Right cardiac atrium (tissue), 5 donors: Measurements from ENCODE around the gene RPA1. TPM values are rescaled to one million over a fixed set of nuclear protein-coding genes. Genes with fewer than 3 reads are reported as not detected.

Source experiments
- ATAC-seq, 2 donors: fragments of 200-7000 bp; cut with Tn5 transposase; one replicate each; pipeline versions ENCODE4 v1.8.0 to v1.9.1; 2020; ENCODE audit warnings: moderate library complexity in 2 of 2, mild to moderate bottlenecking in 1 of 2
- DNase-seq, 3 donors: peaks; one replicate each; pipeline ENCODE4 v3.0.0-alpha.2; 2020
- H3K27ac ChIP-seq: one replicate; pipeline ENCODE4 v1.5.1; 2013; ENCODE audit warnings: mild to moderate bottlenecking, low read length, control low read depth, moderate library complexity
- H3K27me3 ChIP-seq: one replicate; pipeline ENCODE4 v1.6.1; 2013; ENCODE audit not compliant: control insufficient read depth, insufficient read depth
- H3K4me1 ChIP-seq: one replicate; pipeline ENCODE4 v1.6.1; 2013; ENCODE audit warnings: low read length; ENCODE audit not compliant: control insufficient read depth, insufficient read depth
- H3K4me3 ChIP-seq: one replicate; pipeline ENCODE4 v1.5.1; 2013; ENCODE audit warnings: low read length, control low read depth
- H3K9me3 ChIP-seq: one replicate; pipeline ENCODE4 v1.6.1; 2013; ENCODE audit warnings: low read length; ENCODE audit not compliant: control insufficient read depth
- WGBS: extraction: QIAGEN DNeasy Blood & Tissue Kit; methylation state at CpG from one replicate; pipeline ENCODE4 v1.1.7; 2013; 5-methylcytosine and 5-hydroxymethylcytosine counted together
- intact Hi-C, 4 donors: fragments of 100-400 bp; cut with DNase I; formaldehyde crosslinking; loops; one replicate each; pipeline versions ENCODE4 v1.11.0 to v1.14.0; 2022 to 2023
- polyA plus RNA-seq: library from polyadenylated mRNA; stranded (reverse); fragments of 200-250 nt; gene quantifications from one replicate; pipeline ENCODE4 v1.2.3, GENCODE V29; 2013
- total RNA-seq, 4 donors: library from RNA; stranded (reverse); fragmentation: NEBNext Ultra II Directional; extraction: Animal tissue kit (Norgen Biotek cat#: 25700); gene quantifications; one replicate each; pipeline ENCODE4 v1.2.1, GENCODE V29; 2021
- donor health status: healthy with polysubstance abuse.
- donor health status: DM: no; HTN: yes; CAD: no.
- donor health status: DM: no; HTN: no; CAD: no.
- donor health status: DM: no; HTN: yes; CAD: no; lungs with severe emphysema.
- donor health status: DM: yes; HTN: yes; CAD: no.

RPA1 gene
- total and polyA plus RNA-seq, 5 donors = 28.0 to 103 (median 74.7) TPM

DNA sequence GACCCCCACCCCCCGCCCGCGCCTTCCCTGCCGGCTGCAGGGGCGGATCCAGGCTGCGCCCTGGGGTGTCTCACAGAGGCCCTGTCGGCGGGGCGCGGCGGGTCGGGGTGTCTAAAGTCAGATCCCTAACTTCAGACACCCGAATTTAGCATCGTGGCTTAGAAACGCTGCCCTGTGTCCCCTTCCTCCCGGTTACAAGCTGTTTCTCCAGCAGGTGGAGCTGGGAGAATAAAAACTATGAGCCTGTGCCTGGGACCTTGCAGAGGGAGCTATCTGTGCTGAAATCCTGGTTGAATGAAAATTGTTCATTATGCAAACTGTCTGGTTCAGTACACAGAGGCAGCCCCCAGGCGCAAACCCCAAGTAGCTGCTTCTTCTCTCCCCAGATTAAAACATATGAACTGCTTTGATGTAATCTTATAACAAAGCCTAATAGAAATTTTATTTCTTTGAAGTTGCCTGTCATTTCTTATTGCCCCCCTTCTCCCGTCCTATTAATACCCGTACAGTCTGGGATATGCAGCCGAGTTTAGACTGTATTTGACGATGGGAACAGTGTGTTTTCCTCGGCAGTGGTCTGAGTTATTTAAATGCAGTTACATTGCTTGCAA, 79.0 kb downstream of the RPA1 start:
- ATAC-seq (peak; percentile 81 to 85), DNase-seq (peak; percentile 52 to 79 (median 65))
- intact Hi-C loops = loop anchor here in 3 of 4 donors (2.0 kb wide), 2 partner anchors 118 to 120 kb away; no protein-coding TSS in a partner anchor
- Histone ChIP-seq H3K4me1 (peaks cover 5% of the 10 kb centered on the region), H3K27ac (no peak overlapping the region), H3K9me3 (no peaks in the 10 kb centered on the region), H3K27me3 (no peaks in the 10 kb centered on the region), H3K4me3 (peak overlapping the region; percentile 33)
- WGBS = 3% methylated on average over 22 of the region's 22 CpGs

DNA sequence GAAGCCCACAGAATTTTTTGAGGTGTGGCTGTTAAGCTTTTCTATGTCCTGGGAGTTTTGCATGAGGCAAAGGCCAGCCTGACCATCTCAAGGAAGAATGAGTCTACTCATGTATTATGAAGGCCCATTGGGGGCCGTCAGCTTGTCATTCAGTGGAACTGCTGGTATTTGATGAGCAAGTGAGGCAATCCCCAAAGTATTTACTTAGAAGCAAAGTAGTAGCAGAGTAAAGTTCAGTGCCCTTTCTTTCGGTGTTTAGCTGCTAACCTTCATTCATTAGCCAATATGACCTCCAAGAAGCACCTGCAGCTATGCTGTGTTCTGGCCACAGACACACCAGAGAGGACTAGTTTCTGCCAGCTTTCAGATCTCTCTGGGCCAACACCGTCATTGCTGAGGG, 80.2 kb downstream of the RPA1 start:
- no peaks in the 10 kb centered on the region for H3K27me3 ChIP-seq
- no peak overlapping the region for H3K27ac ChIP-seq
- H3K4me3 ChIP-seq = no peak overlapping the region
- DNase-seq (no peak), ATAC-seq (no peak)
- H3K9me3 ChIP-seq = no peaks in the 10 kb centered on the region
- H3K4me1 ChIP-seq = peaks cover 5% of the 10 kb centered on the region
- intact Hi-C loops = loop anchor here in 3 of 4 donors (2.0 kb wide), 2 partner anchors 117 to 119 kb away; no protein-coding TSS in a partner anchor
- WGBS = 72% methylated on average over 3 of the region's 3 CpGs

DNA sequence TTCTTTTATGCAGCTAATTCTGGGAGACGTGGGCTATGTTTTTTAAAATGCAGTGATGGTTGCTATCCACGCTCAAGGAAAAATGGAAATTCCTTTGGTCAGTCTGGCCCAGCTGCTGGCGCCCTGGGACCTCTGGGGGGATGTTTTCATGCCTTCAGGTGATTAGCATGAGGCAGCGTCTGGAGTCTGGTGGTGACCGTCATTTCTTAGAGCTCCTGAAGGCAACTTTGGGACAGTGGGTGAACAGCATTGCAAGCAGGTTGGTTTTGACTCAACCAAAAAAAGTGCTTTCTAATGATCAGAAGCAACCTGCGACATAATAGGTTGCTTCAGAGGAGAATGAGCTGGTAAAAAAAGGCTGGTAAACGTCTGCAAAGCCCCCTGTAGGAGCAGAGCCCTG, 82.3 kb downstream of the RPA1 start:
- intact Hi-C loops = no loop called here
- H3K27me3 ChIP-seq = no peaks in the 10 kb centered on the region
- DNase-seq = peak in 1 of 3 donors; percentile 11

DNA sequence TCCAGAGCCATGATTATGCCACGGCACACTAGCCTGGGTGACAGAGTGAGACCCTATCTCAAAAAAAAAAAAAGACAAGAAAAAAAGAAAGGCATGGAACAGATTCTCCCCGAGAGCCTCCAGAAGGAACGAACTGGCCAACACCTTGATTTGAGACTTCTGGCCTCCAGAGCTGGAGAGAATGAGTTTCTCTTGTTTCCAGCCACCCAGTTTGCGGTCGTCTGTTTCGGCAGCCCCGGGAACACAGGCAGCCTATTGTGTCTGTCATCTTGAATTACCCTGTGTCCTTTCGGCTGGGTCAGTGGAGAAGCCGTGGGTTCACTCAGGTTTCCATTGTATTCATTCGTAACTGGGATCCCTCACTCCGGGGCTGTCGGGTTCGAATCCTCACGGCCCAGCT, 83.9 kb downstream of the RPA1 start:
- WGBS = 82% methylated on average over 14 of the region's 14 CpGs
- no peaks in the 10 kb centered on the region for H3K9me3 ChIP-seq
- no peak overlapping the region for H3K27ac ChIP-seq
- intact Hi-C loops = no loop called here
- ATAC-seq = no peak
- H3K27me3 ChIP-seq = no peaks in the 10 kb centered on the region
- no peaks in the 10 kb centered on the region for H3K4me1 ChIP-seq
- DNase-seq = peak in 1 of 3 donors; percentile 30
- no peak overlapping the region for H3K4me3 ChIP-seq

More for the DNA sequence above, 82.3 kb downstream of the RPA1 start:
- no peak for ATAC-seq
- Histone ChIP-seq H3K9me3 (no peaks in the 10 kb centered on the region), H3K27ac (no peak overlapping the region), H3K4me1 (peaks cover 5% of the 10 kb centered on the region), H3K4me3 (no peak overlapping the region)
- 50% methylated on average over 7 of the region's 7 CpGs for WGBS

DNA sequence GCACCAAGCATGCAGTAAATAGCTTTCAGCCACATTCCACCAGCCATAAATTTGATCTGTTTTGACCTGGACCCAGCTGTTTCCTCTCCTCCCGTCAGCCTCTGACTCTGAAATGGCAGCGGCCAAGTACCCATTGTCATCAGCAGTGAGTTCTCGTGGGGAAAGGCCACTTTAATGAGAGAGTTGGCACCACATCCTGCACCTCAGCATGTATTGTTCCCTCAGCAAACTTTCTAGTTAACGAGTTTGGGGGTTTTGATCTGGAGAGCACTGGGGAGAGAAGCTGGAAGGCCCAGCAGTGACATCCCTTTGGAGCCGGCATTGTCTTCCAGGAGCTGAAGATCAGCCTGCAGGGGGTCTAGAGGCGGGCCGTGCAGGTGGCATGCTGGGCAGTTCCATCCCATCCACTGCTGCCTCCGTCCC, 84.9 kb downstream of the RPA1 start:
- Histone ChIP-seq H3K4me3 (no peak overlapping the region), H3K27me3 (no peaks in the 10 kb centered on the region), H3K4me1 (no peaks in the 10 kb centered on the region), H3K27ac (no peak overlapping the region), H3K9me3 (no peaks in the 10 kb centered on the region)
- ATAC-seq (no peak), DNase-seq (peak in 1 of 3 donors; percentile 21)
- intact Hi-C loops = no loop called here
- 55% methylated on average over 8 of the region's 8 CpGs for WGBS

DNA sequence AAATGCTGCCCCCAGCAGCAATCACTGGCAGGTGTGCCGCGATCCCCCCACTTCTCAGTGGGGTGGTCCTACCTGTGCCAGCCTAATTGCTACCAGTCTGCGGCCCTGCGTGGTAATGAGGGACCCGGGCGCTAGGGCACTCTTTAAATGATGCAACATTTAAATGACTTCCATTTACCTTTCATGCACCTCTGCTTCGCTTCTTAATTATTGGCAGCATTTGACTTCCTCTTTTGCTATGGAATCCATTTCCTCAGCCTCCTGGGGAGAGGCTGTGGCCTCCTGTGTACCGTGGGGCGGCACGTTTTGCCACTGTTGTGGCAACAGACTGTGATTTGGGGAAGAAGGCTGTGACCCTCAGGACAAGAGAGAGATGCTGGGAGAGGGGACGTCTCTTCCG, 86.1 kb downstream of the RPA1 start:
- ATAC-seq = no peak

DNA sequence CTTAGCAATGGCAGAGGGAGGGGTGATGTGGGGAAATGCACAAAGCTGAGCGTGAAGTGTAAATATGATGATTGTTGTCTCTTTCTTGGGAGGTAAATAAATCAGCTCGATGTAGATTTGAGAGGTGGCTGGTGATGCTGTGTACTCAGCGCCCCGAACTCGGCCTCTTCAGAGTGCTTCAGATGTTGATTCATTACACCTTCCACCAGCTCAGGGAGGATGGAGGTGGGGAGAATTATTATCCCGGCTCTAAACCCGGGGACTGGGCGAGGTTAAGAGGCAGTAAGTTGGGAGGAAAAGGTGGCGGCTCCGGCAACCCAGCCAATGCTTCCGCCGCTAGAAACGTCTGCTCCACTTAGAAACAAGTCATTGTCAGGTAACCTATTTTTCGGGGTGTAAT, 86.5 kb downstream of the RPA1 start:
- WGBS = 80% methylated on average over 14 of the region's 14 CpGs
- ATAC-seq = no peak
- H3K9me3 ChIP-seq = no peaks in the 10 kb centered on the region
- no peak overlapping the region for H3K4me3 ChIP-seq
- H3K4me1 ChIP-seq = no peaks in the 10 kb centered on the region
- intact Hi-C loops = no loop called here
- no peak overlapping the region for H3K27ac ChIP-seq
- peak in 1 of 3 donors; percentile 24 for DNase-seq
- H3K27me3 ChIP-seq = no peaks in the 10 kb centered on the region

More for the DNA sequence above, 86.1 kb downstream of the RPA1 start:
- no peaks in the 10 kb centered on the region for H3K9me3 ChIP-seq
- H3K4me1 ChIP-seq = no peaks in the 10 kb centered on the region
- 74% methylated on average over 12 of the region's 12 CpGs for WGBS
- peak in 1 of 3 donors; percentile 5 for DNase-seq
- no peak overlapping the region for H3K4me3 ChIP-seq
- intact Hi-C loops = no loop called here
- no peak overlapping the region for H3K27ac ChIP-seq
- no peaks in the 10 kb centered on the region for H3K27me3 ChIP-seq

DNA sequence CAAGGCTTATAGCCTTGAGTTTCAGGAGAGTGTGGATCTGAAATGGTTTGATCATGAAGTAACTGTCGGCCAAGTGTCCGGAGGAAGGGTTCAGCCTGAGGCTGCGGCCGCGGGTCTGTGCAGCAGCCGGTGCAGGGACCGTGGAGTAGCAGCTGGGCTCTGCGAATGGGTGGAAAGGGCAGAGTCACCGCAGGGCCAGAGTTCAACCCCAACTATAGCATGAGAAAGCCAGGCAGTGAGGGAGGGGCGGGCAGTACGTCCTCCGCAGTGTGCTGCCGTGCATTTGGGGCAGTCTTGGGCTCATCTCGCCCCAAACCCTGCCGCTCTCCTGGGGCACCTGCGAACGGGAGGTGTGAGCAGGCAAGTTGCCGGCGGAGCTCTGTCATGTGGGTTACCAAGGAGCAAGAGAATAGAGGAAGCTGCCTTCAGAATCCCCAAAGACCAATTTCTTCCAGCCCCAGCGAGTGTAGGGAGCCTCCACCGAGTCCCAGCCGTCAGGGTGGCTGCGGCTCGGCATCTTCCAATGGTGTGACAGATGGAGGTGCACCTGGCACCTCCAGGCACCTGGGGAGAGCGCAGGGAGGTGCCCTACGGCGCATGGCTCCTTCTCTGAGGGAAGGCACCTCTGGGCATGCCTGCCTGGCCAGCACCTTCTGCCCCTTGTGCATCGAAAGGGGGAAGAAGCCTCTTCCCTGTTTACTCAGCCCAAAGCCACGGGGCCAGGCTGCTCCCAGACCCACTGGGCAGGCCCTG, 87.3 kb downstream of the RPA1 start:
- Histone ChIP-seq H3K4me3 (no peak overlapping the region), H3K9me3 (no peaks in the 10 kb centered on the region), H3K27ac (no peak overlapping the region), H3K4me1 (no peaks in the 10 kb centered on the region), H3K27me3 (no peaks in the 10 kb centered on the region)
- no peak for ATAC-seq
- 80% methylated on average over 29 of the region's 29 CpGs for WGBS
- intact Hi-C loops = no loop called here
- DNase-seq = peak in 1 of 3 donors; percentile 36

DNA sequence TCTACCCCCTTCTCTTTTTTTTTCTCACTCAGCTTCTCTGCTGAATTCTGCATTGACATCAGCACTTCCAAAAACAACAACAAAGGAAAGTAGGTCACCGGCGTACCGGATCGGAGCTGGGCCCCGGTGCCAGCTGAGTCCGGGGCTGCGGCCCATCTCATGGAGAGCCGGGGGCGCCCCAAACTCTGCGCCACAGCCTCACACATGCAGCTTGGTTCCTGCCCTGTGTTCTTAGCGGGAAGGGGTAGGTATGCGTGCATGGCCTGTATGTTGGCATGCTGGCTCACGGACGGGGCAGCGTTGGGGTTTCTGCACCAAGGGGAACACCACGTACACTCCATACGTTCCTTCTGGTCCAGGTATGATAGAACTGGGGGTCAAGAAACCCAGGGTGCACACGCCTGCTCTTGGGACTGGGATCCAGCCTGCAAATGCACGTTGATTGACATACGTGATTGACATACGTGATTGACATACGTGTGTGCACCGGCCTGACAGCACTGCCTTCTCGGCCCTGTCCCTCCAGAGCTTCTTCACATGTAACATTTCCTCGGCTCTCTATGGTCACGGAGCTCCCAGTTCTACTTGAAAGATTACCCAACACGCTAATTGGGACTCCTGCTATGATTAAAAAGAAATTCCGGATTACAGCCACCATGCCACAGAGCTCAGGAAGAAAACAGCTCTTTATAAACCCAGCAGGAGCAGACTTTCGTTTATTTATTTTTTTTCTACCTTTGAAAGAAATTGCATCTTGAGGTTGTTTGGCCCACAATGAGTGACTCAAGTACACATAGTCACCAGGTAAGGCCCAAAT, 88.7 kb downstream of the RPA1 start:
- DNase-seq = peak in 1 of 3 donors; percentile 28
- Histone ChIP-seq H3K4me3 (no peak overlapping the region), H3K27ac (no peak overlapping the region), H3K4me1 (no peaks in the 10 kb centered on the region), H3K9me3 (no peaks in the 10 kb centered on the region), H3K27me3 (no peaks in the 10 kb centered on the region)
- intact Hi-C loops = no loop called here
- WGBS = 87% methylated on average over 29 of the region's 29 CpGs
- no peak for ATAC-seq

DNA sequence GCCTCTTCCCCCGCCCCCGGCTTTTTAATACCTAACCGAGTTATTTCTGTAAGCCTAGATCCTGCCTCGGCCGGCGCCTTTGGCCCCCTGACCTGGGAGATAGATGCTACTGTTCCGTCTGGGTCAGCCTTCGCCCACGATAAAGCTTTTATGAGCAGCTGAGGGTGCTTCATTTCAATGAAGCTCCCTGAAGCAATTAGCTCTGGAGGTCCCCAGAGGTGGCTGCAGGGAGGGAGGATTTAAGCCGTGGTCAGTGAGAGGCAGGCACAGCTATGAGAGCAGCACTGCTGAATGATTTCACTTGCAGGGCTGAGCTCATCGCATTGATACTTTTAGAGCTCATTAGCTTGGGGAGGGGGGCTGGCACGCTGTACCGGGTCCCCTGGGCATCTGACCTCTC, 89.4 kb downstream of the RPA1 start:
- H3K4me3 ChIP-seq = no peak overlapping the region
- H3K27me3 ChIP-seq = no peaks in the 10 kb centered on the region
- intact Hi-C loops = no loop called here
- ATAC-seq = no peak
- H3K4me1 ChIP-seq = no peaks in the 10 kb centered on the region
- H3K9me3 ChIP-seq = no peaks in the 10 kb centered on the region
- DNase-seq = peak in 1 of 3 donors; percentile 18
- 62% methylated on average over 13 of the region's 13 CpGs for WGBS
- no peak overlapping the region for H3K27ac ChIP-seq

DNA sequence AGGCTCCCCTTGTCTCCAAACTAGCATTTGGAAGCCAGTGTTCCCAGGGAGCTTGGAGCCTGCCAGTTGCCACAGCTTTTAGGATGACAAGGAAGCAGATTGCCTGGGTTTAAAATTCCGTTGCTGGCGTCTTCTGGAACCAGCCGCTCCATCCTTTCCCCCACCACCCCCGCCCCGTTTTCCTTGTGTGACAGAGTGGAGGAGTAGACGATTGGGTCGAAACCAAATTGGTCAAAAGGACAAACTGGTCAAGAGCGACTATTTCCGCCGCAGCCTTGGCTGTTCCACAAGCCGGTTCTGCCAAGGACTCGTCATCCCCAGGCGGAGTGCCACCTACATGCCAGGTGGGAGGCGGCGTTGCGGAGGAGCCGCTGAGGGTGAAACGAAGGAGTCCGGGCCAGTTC, 91.1 kb downstream of the RPA1 start:
- WGBS = 79% methylated on average over 19 of the region's 19 CpGs
- no peak overlapping the region for H3K4me3 ChIP-seq
- DNase-seq (peak in 1 of 3 donors; percentile 35), ATAC-seq (no peak)
- intact Hi-C loops = no loop called here
- no peaks in the 10 kb centered on the region for H3K4me1 ChIP-seq
- H3K9me3 ChIP-seq = no peaks in the 10 kb centered on the region
- no peaks in the 10 kb centered on the region for H3K27me3 ChIP-seq
- H3K27ac ChIP-seq = no peak overlapping the region
